Astrocyte (in vitro differentiated cells and primary cell): ENCODE measurements around the gene ABCG4. TPM values are rescaled to one million over a fixed set of nuclear protein-coding genes. Genes with fewer than 3 reads are reported as not detected.

ENCODE experiments used
- DNase-seq: peaks from one replicate; pipeline ENCODE4 v3.0.0-alpha.2; 2010; ENCODE audit warnings: low read depth
- FAIRE-seq: peaks from 2 replicates; lab custom pipeline; 2011; peaks lifted over from hg19 to GRCh38; lab: Jason Lieb, UNC
- H2AFZ ChIP-seq: 2 replicates; pipeline ENCODE4 v1.6.0; 2012; ENCODE audit warnings: low read depth, low read length, inconsistent platforms
- H3K27ac ChIP-seq: 2 replicates; pipeline ENCODE4 v1.5.1; 2011; ENCODE audit warnings: low read depth, low read length, inconsistent platforms
- H3K27me3 ChIP-seq: 2 replicates; pipeline ENCODE4 v1.6.0; 2011; ENCODE audit warnings: low read length, inconsistent platforms; ENCODE audit not compliant: insufficient read depth
- H3K36me3 ChIP-seq: 2 replicates; pipeline ENCODE4 v1.5.1; 2011; ENCODE audit warnings: low read length, inconsistent platforms; ENCODE audit not compliant: insufficient read depth
- H3K4me1 ChIP-seq: 2 replicates; pipeline ENCODE4 v1.5.1; 2011; ENCODE audit warnings: low read length, inconsistent platforms; ENCODE audit not compliant: insufficient read depth
- H3K4me2 ChIP-seq: 2 replicates; pipeline ENCODE4 v1.6.0; 2012; ENCODE audit warnings: low read length, inconsistent platforms
- H3K4me3 ChIP-seq: 2 replicates; pipeline ENCODE4 v1.5.1; 2011; ENCODE audit warnings: low read depth, mild to moderate bottlenecking, low read length, inconsistent platforms; ENCODE audit not compliant: insufficient read depth
- H3K79me2 ChIP-seq: 2 replicates; pipeline ENCODE4 v1.6.0; 2012; ENCODE audit warnings: mild to moderate bottlenecking, low read length, inconsistent platforms; ENCODE audit not compliant: insufficient read depth
- H3K9ac ChIP-seq: 2 replicates; pipeline ENCODE4 v1.6.0; 2012; ENCODE audit warnings: mild to moderate bottlenecking, low read length, inconsistent platforms
- H3K9me3 ChIP-seq: 2 replicates; pipeline ENCODE4 v1.5.1; 2012; ENCODE audit warnings: low read depth, mild to moderate bottlenecking, low read length, inconsistent platforms; ENCODE audit not compliant: insufficient read depth
- H4K20me1 ChIP-seq: 2 replicates; pipeline ENCODE4 v1.6.0; 2012; ENCODE audit warnings: low read length, inconsistent platforms; ENCODE audit not compliant: insufficient read depth
- H3K27ac Mint-ChIP-seq: one replicate; pipeline ENCODE4 v1.8.0; 2021; ENCODE audit warnings: mild to moderate bottlenecking, mixed read lengths; ENCODE audit not compliant: unreplicated experiment
- H3K27me3 Mint-ChIP-seq: one replicate; pipeline ENCODE4 v1.8.0; 2021; ENCODE audit warnings: low read depth, mixed read lengths; ENCODE audit not compliant: unreplicated experiment
- H3K36me3 Mint-ChIP-seq: one replicate; pipeline ENCODE4 v1.8.0; 2021; ENCODE audit warnings: low read depth, mixed read lengths; ENCODE audit not compliant: unreplicated experiment
- H3K4me1 Mint-ChIP-seq: one replicate; pipeline ENCODE4 v1.8.0; 2021; ENCODE audit warnings: low read depth, mixed read lengths; ENCODE audit not compliant: unreplicated experiment
- H3K4me3 Mint-ChIP-seq: one replicate; pipeline ENCODE4 v1.8.0; 2021; ENCODE audit warnings: mild to moderate bottlenecking, moderate library complexity, mixed read lengths; ENCODE audit not compliant: unreplicated experiment
- H3K9me3 Mint-ChIP-seq: one replicate; pipeline ENCODE4 v1.8.0; 2021; ENCODE audit warnings: mild to moderate bottlenecking, mixed read lengths; ENCODE audit not compliant: unreplicated experiment
- EZH2 ChIP-seq: IDR thresholded peaks from 2 replicates; pipeline ENCODE4 v1.6.1; 2012; ENCODE audit warnings: mild to moderate bottlenecking, low read length, inconsistent platforms; ENCODE audit not compliant: insufficient read depth
- total RNA-seq: library from RNA; stranded (reverse); gene quantifications from 2 replicates; pipeline ENCODE4 v1.2.1, GENCODE V29; 2021
- TF ChIP-seq, protein P1 (sequence below): IDR thresholded peaks from 2 replicates; pipeline ENCODE4 v1.5.1; 2011; ENCODE audit warnings: low read depth, mild to moderate bottlenecking, inconsistent platforms, low read length, moderate library complexity; ENCODE audit not compliant: insufficient read depth

ABCG4 gene
- total RNA-seq, 1 donor from 2014 or later = 1.5 TPM

- no peaks in the 10 kb centered on the region for H4K20me1 ChIP-seq
- no peak overlapping the region for H3K4me3 ChIP-seq
- DNase-seq = no peak
- Mint-ChIP-seq H3K4me1 (no peaks in the 10 kb centered on the region), H3K9me3 (peaks cover 2% of the 10 kb centered on the region), H3K4me3 (no peak overlapping the region), H3K27me3 (peaks cover 69% of the 10 kb centered on the region), H3K36me3 (peaks cover 2% of the 10 kb centered on the region), H3K27ac (no peak overlapping the region)
- TF ChIP-seq, protein P1, sequence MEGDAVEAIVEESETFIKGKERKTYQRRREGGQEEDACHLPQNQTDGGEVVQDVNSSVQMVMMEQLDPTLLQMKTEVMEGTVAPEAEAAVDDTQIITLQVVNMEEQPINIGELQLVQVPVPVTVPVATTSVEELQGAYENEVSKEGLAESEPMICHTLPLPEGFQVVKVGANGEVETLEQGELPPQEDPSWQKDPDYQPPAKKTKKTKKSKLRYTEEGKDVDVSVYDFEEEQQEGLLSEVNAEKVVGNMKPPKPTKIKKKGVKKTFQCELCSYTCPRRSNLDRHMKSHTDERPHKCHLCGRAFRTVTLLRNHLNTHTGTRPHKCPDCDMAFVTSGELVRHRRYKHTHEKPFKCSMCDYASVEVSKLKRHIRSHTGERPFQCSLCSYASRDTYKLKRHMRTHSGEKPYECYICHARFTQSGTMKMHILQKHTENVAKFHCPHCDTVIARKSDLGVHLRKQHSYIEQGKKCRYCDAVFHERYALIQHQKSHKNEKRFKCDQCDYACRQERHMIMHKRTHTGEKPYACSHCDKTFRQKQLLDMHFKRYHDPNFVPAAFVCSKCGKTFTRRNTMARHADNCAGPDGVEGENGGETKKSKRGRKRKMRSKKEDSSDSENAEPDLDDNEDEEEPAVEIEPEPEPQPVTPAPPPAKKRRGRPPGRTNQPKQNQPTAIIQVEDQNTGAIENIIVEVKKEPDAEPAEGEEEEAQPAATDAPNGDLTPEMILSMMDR = no peak
- no peak for TF ChIP-seq EZH2
- no peaks in the 10 kb centered on the region for H3K79me2 ChIP-seq
- H3K27me3 ChIP-seq = peaks cover 15% of the 10 kb centered on the region
- no peak for FAIRE-seq
- no peaks in the 10 kb centered on the region for H3K9me3 ChIP-seq
- no peak overlapping the region for H3K4me2 ChIP-seq
- H2AFZ ChIP-seq = no peak overlapping the region
- no peak overlapping the region for H3K27ac ChIP-seq
- peaks cover 9% of the 10 kb centered on the region for H3K4me1 ChIP-seq
- H3K36me3 ChIP-seq = no peaks in the 10 kb centered on the region
- H3K9ac ChIP-seq = no peak overlapping the region
Measured at GRCh38 chr11:119152043-119152442, 3.2 kb downstream of the ABCG4 start.

- Histone ChIP-seq H4K20me1 (no peaks in the 10 kb centered on the region), H3K9ac (no peak overlapping the region), H3K27ac (no peak overlapping the region), H3K36me3 (no peaks in the 10 kb centered on the region), H3K27me3 (peaks cover 13% of the 10 kb centered on the region), H3K79me2 (no peaks in the 10 kb centered on the region), H3K4me2 (no peak overlapping the region), H3K4me1 (peaks cover 9% of the 10 kb centered on the region), H3K4me3 (no peak overlapping the region), H2AFZ (no peak overlapping the region), H3K9me3 (no peaks in the 10 kb centered on the region)
- Mint-ChIP-seq H3K4me3 (no peak overlapping the region), H3K4me1 (no peaks in the 10 kb centered on the region), H3K27ac (no peak overlapping the region), H3K27me3 (peaks cover 63% of the 10 kb centered on the region), H3K36me3 (peaks cover 2% of the 10 kb centered on the region), H3K9me3 (peaks cover 2% of the 10 kb centered on the region)
- no peak for TF ChIP-seq EZH2
- TF ChIP-seq, protein P1 = no peak
- FAIRE-seq (no peak), DNase-seq (no peak)
Measured at GRCh38 chr11:119152604-119153003, 3.8 kb downstream of the ABCG4 start.

- Histone ChIP-seq H3K36me3 (no peaks in the 10 kb centered on the region), H3K9me3 (no peaks in the 10 kb centered on the region), H3K4me3 (no peak overlapping the region), H3K4me2 (no peak overlapping the region), H3K27ac (no peak overlapping the region), H4K20me1 (no peaks in the 10 kb centered on the region), H3K27me3 (peaks cover 8% of the 10 kb centered on the region), H3K79me2 (no peaks in the 10 kb centered on the region), H3K4me1 (peaks cover 9% of the 10 kb centered on the region), H2AFZ (no peak overlapping the region), H3K9ac (no peak overlapping the region)
- Mint-ChIP-seq H3K27me3 (peaks cover 57% of the 10 kb centered on the region), H3K36me3 (peaks cover 2% of the 10 kb centered on the region), H3K27ac (no peak overlapping the region), H3K4me1 (no peaks in the 10 kb centered on the region), H3K9me3 (peaks cover 2% of the 10 kb centered on the region), H3K4me3 (no peak overlapping the region)
- DNase-seq (no peak), FAIRE-seq (no peak)
- TF ChIP-seq EZH2 = no peak
- TF ChIP-seq, protein P1 = no peak
Measured at GRCh38 chr11:119153049-119153818, 4.4 kb downstream of the ABCG4 start.
